K562 (cell line): ENCODE results near the gene NBEAL2. TPM values are rescaled to one million over a fixed set of nuclear protein-coding genes. Genes with fewer than 3 reads are reported as not detected.

Source experiments
- AFF4 ChIP-seq: sonication (generic); formaldehyde crosslinking; IDR thresholded peaks from 2 replicates; pipeline ENCODE4 v1.8.0; 2023; ENCODE audit warnings: mild to moderate bottlenecking, missing genetic modification reagents
- BCOR ChIP-seq: fragments of 450-650 bp; IDR thresholded peaks from 2 replicates; pipeline ENCODE4 v1.6.1; 2016
- CBFA2T2 ChIP-seq: fragments of 450-650 bp; conservative IDR thresholded peaks from 2 replicates; pipeline ENCODE4 v1.6.1; 2017; ENCODE audit warnings: mild to moderate bottlenecking
- CHD4 ChIP-seq: fragments of 200-600 bp; sonication (generic); IDR thresholded peaks from 3 replicates; pipeline ENCODE4 v1.6.1; 2012; ENCODE audit warnings: low read depth, mild to moderate bottlenecking, mixed read lengths, low read length, inconsistent platforms; ENCODE audit not compliant: insufficient read depth, insufficient replicate concordance, poor library complexity, severe bottlenecking
- HBP1 ChIP-seq: fragments of 450-650 bp; formaldehyde crosslinking; IDR thresholded peaks from 2 replicates; pipeline ENCODE4 v1.4.0; 2022; ENCODE audit warnings: missing genetic modification characterization
- HDAC3 ChIP-seq: fragments of 450-650 bp; IDR thresholded peaks from 2 replicates; pipeline ENCODE4 v1.6.1; 2018; ENCODE audit warnings: borderline replicate concordance, mild to moderate bottlenecking, moderate library complexity; ENCODE audit not compliant: partially characterized antibody
- HDAC8 ChIP-seq: fragments of 450-650 bp; IDR thresholded peaks from 2 replicates; pipeline ENCODE4 v1.6.1; 2016; ENCODE audit warnings: mild to moderate bottlenecking, missing genetic modification characterization, moderate library complexity, missing compliant biosample characterization
- MAFK ChIP-seq: IDR thresholded peaks from 2 replicates; pipeline ENCODE4 v1.6.1; 2011; ENCODE audit warnings: low read length, improper control_type of control experiment
- NFIC ChIP-seq: fragments of 450-650 bp; IDR thresholded peaks from 2 replicates; pipeline ENCODE4 v1.6.1; 2017; ENCODE audit warnings: mild to moderate bottlenecking, inconsistent platforms
- SLC30A9 ChIP-seq: fragments of 250-450 bp; sonication (Bioruptor Pico); IDR thresholded peaks from 2 replicates; pipeline ENCODE4 v1.8.0; 2022; ENCODE audit warnings: mild to moderate bottlenecking, moderate library complexity
- SMARCE1 ChIP-seq: fragments of 450-650 bp; IDR thresholded peaks from 2 replicates; pipeline ENCODE4 v1.7.1; 2016; ENCODE audit warnings: mild to moderate bottlenecking
- TGIF2 ChIP-seq: sonication (generic); formaldehyde crosslinking; IDR thresholded peaks from 2 replicates; pipeline ENCODE4 v1.8.1; 2022; ENCODE audit warnings: mild to moderate bottlenecking, missing genetic modification reagents, moderate library complexity
- ZBTB7A ChIP-seq: IDR thresholded peaks from 2 replicates; pipeline ENCODE4 v1.6.1; 2011; ENCODE audit warnings: low read depth, mild to moderate bottlenecking, low read length, moderate library complexity, borderline replicate concordance; ENCODE audit not compliant: control insufficient read depth
- ZNF592 ChIP-seq: fragments of 450-650 bp; IDR thresholded peaks from 2 replicates; pipeline ENCODE4 v1.6.1; 2017; ENCODE audit warnings: antibody characterized with exemption, mild to moderate bottlenecking
- ZSCAN29 ChIP-seq: fragments of 450-650 bp; IDR thresholded peaks from 2 replicates; pipeline ENCODE4 v1.6.1; 2017
- polyA plus RNA-seq, 8 experiments: library from polyadenylated mRNA; depleted of rRNA in 4 of 8; stranded (reverse) in 5 of 8; unstranded in 3 of 8; fragments of >200 nt; fragmentation: Nextera tagmentation in 2 of 8; fragmentation: Illumina TruSeq in 1 of 8; extraction: Ambion mirVana in 2 of 8; extraction: Trizol in 1 of 8; gene quantifications; 2 replicates each; pipeline versions ENCODE4 v1.2.1 to v1.2.3, GENCODE V29; 2011 to 2014; ENCODE audit warnings: inconsistent platforms in 1 of 8, missing spikeins in 1 of 8
- total RNA-seq, 7 experiments: library from RNA; depleted of rRNA in 6 of 7; stranded (reverse); fragments of >200 nt in 6 of 7; fragmentation: Illumina TruSeq in 2 of 7; extraction: Trizol in 2 of 7; gene quantifications; 2 replicates each; pipeline versions ENCODE4 v1.2.1 to v1.2.3, GENCODE V29; 2011 to 2021; ENCODE audit warnings: low replicate concordance in 1 of 7
- TF ChIP-seq, protein P1 (sequence below): sonication (generic); formaldehyde crosslinking; IDR thresholded peaks from 2 replicates; pipeline ENCODE4 v1.8.1; 2023; ENCODE audit warnings: mild to moderate bottlenecking, missing genetic modification reagents

NBEAL2 gene
- total and polyA plus RNA-seq, 9 of the 15 experiments (the other 6 are each of a cell fraction or from before 2014, with no cell fraction given), result 0.06 to 114 (median 29.6) TPM

- TF ChIP-seq ZNF592 (no peak), TGIF2 (CRISPR knock-in tag) (no peak), ZBTB7A (0 out of 2 replicates have a peak, but pooled peaks have one; percentile 47), CHD4 (no peak), ZSCAN29 (0 out of 2 replicates have a peak, but pooled peaks have one; percentile 32), SMARCE1 (no peak), AFF4 (CRISPR knock-in tag) (0 out of 2 replicates have a peak, but pooled peaks have one; percentile 44), BCOR (0 out of 2 replicates have a peak, but pooled peaks have one; percentile 44), CBFA2T2 (no peak), SLC30A9 (CRISPR knock-in tag) (no peak), HDAC8 (tag) (no peak), MAFK (no peak), HDAC3 (no peak), HBP1 (CRISPR knock-in tag) (no peak), NFIC (0 out of 2 replicates have a peak, but pooled peaks have one; percentile 10)
- TF ChIP-seq, protein P1, sequence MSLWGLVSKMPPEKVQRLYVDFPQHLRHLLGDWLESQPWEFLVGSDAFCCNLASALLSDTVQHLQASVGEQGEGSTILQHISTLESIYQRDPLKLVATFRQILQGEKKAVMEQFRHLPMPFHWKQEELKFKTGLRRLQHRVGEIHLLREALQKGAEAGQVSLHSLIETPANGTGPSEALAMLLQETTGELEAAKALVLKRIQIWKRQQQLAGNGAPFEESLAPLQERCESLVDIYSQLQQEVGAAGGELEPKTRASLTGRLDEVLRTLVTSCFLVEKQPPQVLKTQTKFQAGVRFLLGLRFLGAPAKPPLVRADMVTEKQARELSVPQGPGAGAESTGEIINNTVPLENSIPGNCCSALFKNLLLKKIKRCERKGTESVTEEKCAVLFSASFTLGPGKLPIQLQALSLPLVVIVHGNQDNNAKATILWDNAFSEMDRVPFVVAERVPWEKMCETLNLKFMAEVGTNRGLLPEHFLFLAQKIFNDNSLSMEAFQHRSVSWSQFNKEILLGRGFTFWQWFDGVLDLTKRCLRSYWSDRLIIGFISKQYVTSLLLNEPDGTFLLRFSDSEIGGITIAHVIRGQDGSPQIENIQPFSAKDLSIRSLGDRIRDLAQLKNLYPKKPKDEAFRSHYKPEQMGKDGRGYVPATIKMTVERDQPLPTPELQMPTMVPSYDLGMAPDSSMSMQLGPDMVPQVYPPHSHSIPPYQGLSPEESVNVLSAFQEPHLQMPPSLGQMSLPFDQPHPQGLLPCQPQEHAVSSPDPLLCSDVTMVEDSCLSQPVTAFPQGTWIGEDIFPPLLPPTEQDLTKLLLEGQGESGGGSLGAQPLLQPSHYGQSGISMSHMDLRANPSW, result no peak
Observed at GRCh38 chr3:46979958-46980497, 562 bp downstream of the NBEAL2 start (continued).
